UCSD-AML1 (cell line): ENCODE results near the gene KDM3B.

Experiments used
- DNase-seq: peaks from one replicate; lab custom pipeline; 2025; ENCODE audit not compliant: unreplicated experiment; lab: John Stamatoyannopoulos, UW

The KDM3B gene

GRCh38 chr5:138391859-138392386, 39.4 kb downstream of the KDM3B start:
- DNase-seq, result no peak

GRCh38 chr5:138402640-138403039, 50.2 kb downstream of the KDM3B start:
- DNase-seq, result no peak

- DNase-seq, result no peak
Measured at GRCh38 chr5:138408023-138408422, 55.5 kb downstream of the KDM3B start.

DNA sequence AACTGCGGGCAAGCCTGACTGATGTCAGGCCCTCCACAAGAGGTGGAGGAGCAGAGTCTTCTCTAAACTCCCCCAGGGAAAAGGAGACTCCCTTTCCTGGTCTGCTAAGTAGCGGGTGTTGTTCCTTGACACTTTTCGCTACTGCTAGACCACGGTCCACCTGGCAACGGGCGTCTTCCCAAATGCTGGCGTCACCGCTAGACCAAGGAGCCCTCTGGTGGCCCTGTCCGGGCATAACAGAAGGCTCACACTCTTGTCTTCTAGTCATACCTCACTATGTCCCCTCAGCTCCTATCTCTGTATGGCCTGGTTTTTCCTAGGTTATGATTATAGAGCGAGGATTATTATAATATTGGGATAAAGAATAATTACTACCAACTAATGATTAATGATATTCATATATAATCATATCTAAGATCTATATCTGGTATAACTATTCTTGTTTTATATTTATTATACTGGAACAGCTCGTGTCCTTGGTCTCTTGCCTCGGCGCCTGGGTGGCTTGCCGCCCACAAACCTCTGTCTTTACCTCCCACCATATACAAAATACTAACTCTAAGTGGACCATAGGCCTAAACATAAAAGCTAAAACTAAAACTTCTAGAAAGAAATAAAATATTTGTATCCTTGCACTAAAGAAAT, 58.6 kb downstream of the KDM3B start:
- DNase-seq, result peak; percentile 21

DNA sequence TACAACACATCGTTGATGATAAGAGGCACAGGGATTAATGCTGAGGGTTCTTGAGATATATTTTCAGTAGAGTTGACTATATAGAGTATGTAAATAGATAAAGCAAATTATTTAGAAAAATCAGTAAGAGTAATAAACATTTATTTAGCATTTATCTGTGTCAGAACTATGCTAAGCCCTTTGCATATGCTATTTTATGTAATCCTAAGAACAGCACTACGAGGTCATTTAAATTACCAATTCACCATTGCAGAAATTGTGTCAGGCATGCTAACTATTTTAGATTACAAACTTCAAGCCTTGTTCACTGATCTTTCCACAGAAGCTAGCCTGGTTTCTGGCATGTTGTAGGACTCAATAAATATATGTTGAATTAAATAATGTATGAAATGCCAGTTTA, 66.0 kb downstream of the KDM3B start:
- DNase-seq, result no peak

- DNase-seq, result no peak
Measured at GRCh38 chr5:138425079-138425478, 72.6 kb downstream of the KDM3B start.

DNA sequence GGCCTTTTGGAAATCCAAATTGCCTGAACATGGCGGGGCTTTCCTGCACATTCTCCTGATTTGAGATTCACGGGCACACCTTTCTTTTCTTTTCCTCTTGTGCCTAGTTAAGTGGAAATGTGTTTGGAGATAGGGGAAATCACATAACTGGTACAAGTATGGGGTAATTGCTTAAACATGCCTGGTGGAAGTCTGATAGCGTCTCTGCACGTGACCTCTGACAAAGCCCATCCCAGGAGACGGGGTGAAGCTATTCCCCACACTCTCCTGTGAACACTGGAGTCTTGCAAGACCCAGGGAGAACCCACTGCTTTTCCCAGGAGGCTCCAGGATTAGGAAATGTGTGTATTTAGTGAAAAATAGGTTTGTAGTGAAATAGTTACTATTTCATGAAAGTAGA, 83.5 kb downstream of the KDM3B start:
- no peak for DNase-seq

DNA sequence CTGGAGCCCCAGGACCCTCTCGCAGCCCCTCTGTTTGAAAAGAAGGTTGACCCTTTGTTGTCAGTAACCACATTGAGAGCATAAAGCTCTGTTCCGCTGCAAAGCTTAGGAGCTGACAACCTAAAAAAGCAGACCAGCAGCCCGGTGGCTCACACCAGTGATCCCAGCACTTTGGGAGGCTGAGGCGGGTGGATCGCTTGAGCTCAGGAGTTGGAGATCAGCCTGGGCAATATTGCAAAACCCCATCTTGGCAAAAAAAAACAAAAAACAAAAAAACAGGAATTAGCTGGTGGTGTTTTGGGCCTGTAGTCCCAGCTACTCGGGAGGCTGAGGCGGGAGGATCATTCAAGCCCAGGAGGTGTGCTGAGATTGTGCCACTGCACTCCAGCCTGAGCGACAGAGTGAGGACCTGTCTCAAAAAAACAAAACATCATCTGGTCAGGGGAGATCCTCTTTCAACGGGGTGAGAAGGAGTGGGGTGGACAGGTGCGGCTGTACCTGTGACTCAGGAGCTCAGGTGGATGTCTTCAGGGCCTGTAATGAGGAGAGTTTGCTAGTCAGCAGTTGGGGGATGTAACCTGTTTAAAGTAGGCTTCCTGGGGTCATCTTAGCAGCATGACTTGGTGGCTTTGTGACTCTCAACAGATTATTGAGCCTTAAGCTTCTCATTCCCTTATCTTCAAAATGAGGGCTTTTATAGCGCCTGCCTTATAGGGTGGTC, 85.7 kb downstream of the KDM3B start:
- no peak for DNase-seq

DNA sequence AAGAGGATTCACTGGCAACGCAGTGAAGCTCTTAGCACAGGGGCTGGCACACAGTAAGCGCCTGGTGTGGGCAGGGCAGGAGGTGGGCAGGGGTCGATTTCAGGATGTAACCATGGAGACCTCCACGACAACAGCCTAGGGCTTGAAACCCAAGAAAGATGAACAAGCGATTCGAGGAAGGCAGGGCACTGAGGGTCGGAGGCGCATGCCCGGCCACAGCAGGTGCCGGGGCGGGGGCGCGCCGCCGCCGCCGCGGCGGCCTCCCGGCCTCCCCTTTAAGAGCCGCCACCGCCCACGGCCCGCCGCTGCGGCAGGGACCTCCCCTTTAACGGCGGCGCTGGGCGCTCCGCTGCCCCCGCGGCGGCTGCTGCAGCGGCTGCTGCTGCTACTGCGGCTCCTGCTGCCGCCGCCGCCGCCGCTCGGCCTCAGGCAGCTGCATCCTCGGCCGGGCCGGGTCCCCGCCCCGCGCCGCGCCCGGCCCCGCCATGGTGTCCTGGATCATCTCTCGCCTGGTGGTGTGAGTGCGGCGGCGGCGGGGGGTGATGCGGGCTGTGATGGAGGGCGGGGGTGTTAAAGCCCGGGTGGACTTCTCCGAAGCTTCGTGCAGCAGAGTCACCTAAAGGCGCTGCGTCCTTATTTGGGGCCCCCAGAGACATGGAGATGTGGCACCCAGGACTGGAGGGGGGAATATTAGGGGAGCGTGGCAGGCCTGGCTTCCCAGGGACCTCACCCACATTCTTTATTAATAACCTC, 86.4 kb downstream of the KDM3B start, which contains the start of gene REEP2:
TSS of gene REEP2 (plus strand) at position 334 of the 753 bp plus-strand sequence. CDS start at position 486, 152 bp downstream.
- DNase-seq, result no peak

GRCh38 chr5:138439477-138440158, 87.1 kb downstream of the KDM3B start:
- no peak for DNase-seq

- DNase-seq, result no peak
Measured at GRCh38 chr5:138440159-138441073, 87.9 kb downstream of the KDM3B start.

GRCh38 chr5:138441221-138441620, 88.7 kb downstream of the KDM3B start:
- DNase-seq, result no peak

DNA sequence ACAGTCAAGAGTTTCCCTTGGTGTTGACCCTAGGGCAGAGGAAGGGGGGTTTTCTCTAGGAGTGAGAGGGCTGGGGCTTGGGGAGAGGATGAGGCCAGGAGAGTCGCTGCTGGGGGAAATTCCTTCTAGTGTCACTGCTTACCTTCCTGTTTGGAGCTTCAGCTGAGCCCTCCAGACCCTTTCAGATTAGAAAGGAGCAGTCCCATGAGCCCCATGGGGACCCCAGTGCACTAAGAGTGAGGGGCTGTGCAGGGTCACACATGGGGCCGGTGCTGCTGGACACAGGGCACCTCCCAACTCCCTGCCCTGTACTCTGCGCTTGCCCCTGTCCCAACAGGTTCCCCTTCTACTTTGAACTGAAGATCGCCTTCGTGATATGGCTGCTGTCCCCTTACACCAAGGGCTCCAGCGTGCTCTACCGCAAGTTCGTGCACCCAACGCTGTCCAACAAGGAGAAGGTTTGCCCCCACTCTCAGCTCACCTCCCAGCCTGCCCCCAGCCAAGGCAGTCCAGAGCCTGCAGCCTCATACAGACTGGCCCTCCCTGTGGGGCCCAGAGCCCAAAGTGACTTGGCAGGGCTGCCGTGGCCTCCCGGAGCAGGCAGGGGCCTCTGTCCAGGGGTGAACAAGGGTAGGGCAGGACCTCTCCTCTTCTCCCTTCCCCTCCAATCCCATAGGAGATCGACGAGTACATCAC, 91.7 kb downstream of the KDM3B start:
- no peak for DNase-seq

GRCh38 chr5:138444774-138445546, 92.5 kb downstream of the KDM3B start:
- no peak for DNase-seq

DNA sequence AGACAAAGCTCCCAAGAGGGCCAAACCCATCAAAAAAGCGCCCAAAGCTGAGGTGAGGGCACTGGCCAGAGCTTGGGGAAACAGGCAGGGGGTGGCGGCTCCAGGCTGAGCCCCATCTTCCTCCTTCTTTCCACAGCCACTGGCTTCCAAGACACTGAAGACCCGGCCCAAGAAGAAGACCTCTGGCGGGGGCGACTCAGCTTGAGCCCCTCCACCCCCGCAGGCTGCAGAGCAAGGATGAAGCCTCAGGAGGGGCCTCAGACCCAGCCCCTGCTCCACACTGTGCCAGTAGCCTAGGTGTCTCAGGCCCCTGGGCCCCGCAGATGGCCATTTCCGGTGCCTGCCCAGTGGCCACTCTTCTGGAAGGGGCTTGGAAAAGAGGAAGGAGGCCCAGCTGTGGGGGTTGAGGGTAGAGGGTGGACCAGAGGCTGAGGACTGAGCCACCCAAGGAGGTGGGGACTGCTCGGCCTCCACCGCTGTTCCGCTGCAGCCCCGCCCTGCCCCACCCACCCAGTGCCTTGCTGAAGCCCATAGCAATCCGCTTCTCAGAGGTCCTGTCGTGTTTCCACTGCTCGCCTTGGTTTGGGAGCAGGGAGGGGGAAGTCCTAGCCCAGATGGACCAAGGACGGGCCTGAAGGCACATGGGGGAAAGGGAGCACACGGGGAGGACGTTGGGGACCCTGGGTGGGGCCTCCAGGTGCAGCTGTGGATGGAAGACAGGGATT, 93.2 kb downstream of the KDM3B start:
- DNase-seq, result no peak

GRCh38 chr5:138448070-138448469, 95.6 kb downstream of the KDM3B start:
- DNase-seq, result no peak

GRCh38 chr5:138448481-138449398, 96.3 kb downstream of the KDM3B start:
- DNase-seq, result no peak
